ENCODE data around the gene TSPAN10. TPM values are rescaled to one million over a fixed set of nuclear protein-coding genes. Genes with fewer than 3 reads are reported as not detected.
A peak's percentile ranks its signal among the peaks of the same experiment; 100 is the strongest.

The TSPAN10 gene
- total RNA-seq, 5 donors from 2014 or later (not counting 1 experiment from before 2014, with no cell fraction given), result 0.58 to 1.5 (median 0.66) TPM

GRCh38 chr17:81631482-81631881, 5.5 kb upstream of the TSPAN10 start:
- Mint-ChIP-seq H3K36me3 (peaks cover 14% of the 10 kb centered on the region), H3K27me3 (no peaks in the 10 kb centered on the region), H3K9me3 (no peaks in the 10 kb centered on the region), H3K4me3 (no peak overlapping the region), H3K4me1 (peaks cover 14 to 28% (median 28%) of the 10 kb centered on the region in 3 donors), H3K27ac (no peak overlapping the region)
- CTCF ChIA-PET, result no interaction called here
- peaks cover 4 to 27% of the 10 kb centered on the region in 2 donors for H3K36me3 ChIP-seq (ENCODE audit: control insufficient read depth in 2 of 2, extremely low read depth in 1 of 2, insufficient read depth in 1 of 2, low read length in 1 of 2)
- no peaks in the 10 kb centered on the region for H3K27me3 ChIP-seq (replicated peaks in 1 of 2; ENCODE audit: control insufficient read depth in 2 of 2, extremely low read depth in 1 of 2, insufficient read depth in 2 of 2, low read length in 1 of 2)
- ATAC-seq (replicated peaks in 1 of 4) (no peak), DNase-seq (no peak)
- H3K27ac ChIP-seq (ENCODE audit: low read length), result no peak overlapping the region
- H3K4me3 ChIP-seq (ENCODE audit: control insufficient read depth in 1 of 2, extremely low read depth in 1 of 2, low read length in 1 of 2), result no peak overlapping the region
- WGBS (ENCODE audit: insufficient coverage), result 98% methylated on average over 5 of the region's 7 CpGs
- no peaks in the 10 kb centered on the region for H3K9me3 ChIP-seq
- peaks cover 8 to 25% of the 10 kb centered on the region in 2 experiments for H3K4me1 ChIP-seq (ENCODE audit: control insufficient read depth in 1 of 2, extremely low read depth in 1 of 2, insufficient read depth in 2 of 2, low read length in 2 of 2)
- POLR2A ChIA-PET, result interaction anchor here in 1 of 2 donors (0.5 kb wide), 1 partner anchor 16 kb away, joined by 10 read pairs; no protein-coding TSS in a partner anchor

- CTCF ChIA-PET, result no interaction called here
- peak overlapping the region; percentile 85 to 94 (median 94) for H3K4me3 Mint-ChIP-seq
- no peak overlapping the region for H3K4me3 ChIP-seq (ENCODE audit: control insufficient read depth in 1 of 2, extremely low read depth in 1 of 2, low read length in 1 of 2)
Measured at GRCh38 chr17:81635431-81635830, 1.6 kb upstream of the TSPAN10 start.

GRCh38 chr17:81635973-81636504, 957 bp upstream of the TSPAN10 start:
- H3K4me3 ChIP-seq (ENCODE audit: control insufficient read depth in 1 of 2, extremely low read depth in 1 of 2, low read length in 1 of 2), result peak overlapping the region; percentile 87 to 92
- ATAC-seq (replicated peaks in 1 of 4), result no peak
- ChIA-PET CTCF (no interaction called here), POLR2A (no interaction called here)
- H3K27ac ChIP-seq (ENCODE audit: low read length), result peak overlapping the region; percentile 39
- peaks cover 10 to 30% of the 10 kb centered on the region in 2 experiments for H3K4me1 ChIP-seq (ENCODE audit: control insufficient read depth in 1 of 2, extremely low read depth in 1 of 2, insufficient read depth in 2 of 2, low read length in 2 of 2)
- Mint-ChIP-seq H3K4me1 (peaks cover 12 to 35% (median 33%) of the 10 kb centered on the region in 3 donors), H3K27me3 (no peaks in the 10 kb centered on the region), H3K4me3 (peak overlapping the region; percentile 85 to 94 (median 94)), H3K9me3 (no peaks in the 10 kb centered on the region), H3K27ac (peak overlapping the region; percentile 88), H3K36me3 (peaks cover 3% of the 10 kb centered on the region)
- peaks cover 0 to 3% of the 10 kb centered on the region in 2 donors for H3K36me3 ChIP-seq (ENCODE audit: control insufficient read depth in 2 of 2, extremely low read depth in 1 of 2, insufficient read depth in 1 of 2, low read length in 1 of 2)
- H3K9me3 ChIP-seq, result no peaks in the 10 kb centered on the region
- WGBS (ENCODE audit: insufficient coverage), result 38% methylated on average over 8 of the region's 18 CpGs
- DNase-seq, result peak in 1 of 35 experiments; percentile 14
- H3K27me3 ChIP-seq (replicated peaks in 1 of 2; ENCODE audit: control insufficient read depth in 2 of 2, extremely low read depth in 1 of 2, insufficient read depth in 2 of 2, low read length in 1 of 2), result no peaks in the 10 kb centered on the region

More at GRCh38 chr17:81635431-81635830, 1.6 kb upstream of the TSPAN10 start:
- POLR2A ChIA-PET, result no interaction called here
- H3K36me3 Mint-ChIP-seq, result peaks cover 3% of the 10 kb centered on the region
- H3K27ac Mint-ChIP-seq, result peak overlapping the region in 1 of 2 donors; percentile 16
- Histone ChIP-seq H3K4me1 (ENCODE audit: control insufficient read depth in 1 of 2, extremely low read depth in 1 of 2, insufficient read depth in 2 of 2, low read length in 2 of 2) (peaks cover 10 to 30% of the 10 kb centered on the region in 2 experiments), H3K36me3 (ENCODE audit: control insufficient read depth in 2 of 2, extremely low read depth in 1 of 2, insufficient read depth in 1 of 2, low read length in 1 of 2) (peaks cover 0 to 6% of the 10 kb centered on the region in 2 donors), H3K9me3 (no peaks in the 10 kb centered on the region), H3K27ac (ENCODE audit: low read length) (no peak overlapping the region), H3K27me3 (replicated peaks in 1 of 2; ENCODE audit: control insufficient read depth in 2 of 2, extremely low read depth in 1 of 2, insufficient read depth in 2 of 2, low read length in 1 of 2) (no peaks in the 10 kb centered on the region)
- H3K27me3 Mint-ChIP-seq, result no peaks in the 10 kb centered on the region
- peaks cover 12 to 35% (median 33%) of the 10 kb centered on the region in 3 donors for H3K4me1 Mint-ChIP-seq
- ATAC-seq (replicated peaks in 1 of 4), result no peak
- 87% methylated on average over 2 of the region's 5 CpGs for WGBS (ENCODE audit: insufficient coverage)
- no peaks in the 10 kb centered on the region for H3K9me3 Mint-ChIP-seq
- DNase-seq, result no peak

- Histone ChIP-seq H3K27me3 (replicated peaks in 1 of 2; ENCODE audit: control insufficient read depth in 2 of 2, extremely low read depth in 1 of 2, insufficient read depth in 2 of 2, low read length in 1 of 2) (peaks cover 0 to 3% of the 10 kb centered on the region in 2 experiments), H3K4me1 (ENCODE audit: control insufficient read depth in 1 of 2, extremely low read depth in 1 of 2, insufficient read depth in 2 of 2, low read length in 2 of 2) (peaks cover 10 to 27% of the 10 kb centered on the region in 2 experiments), H3K27ac (ENCODE audit: low read length) (no peak overlapping the region), H3K36me3 (ENCODE audit: control insufficient read depth in 2 of 2, extremely low read depth in 1 of 2, insufficient read depth in 1 of 2, low read length in 1 of 2) (no peaks in the 10 kb centered on the region), H3K4me3 (ENCODE audit: control insufficient read depth in 1 of 2, extremely low read depth in 1 of 2, low read length in 1 of 2) (no peak overlapping the region), H3K9me3 (no peaks in the 10 kb centered on the region)
- no peak for DNase-seq
- peaks cover 12 to 26% (median 23%) of the 10 kb centered on the region in 3 donors for H3K4me1 Mint-ChIP-seq
- CTCF ChIA-PET, result no interaction called here
- WGBS (ENCODE audit: insufficient coverage), result 91% methylated on average over 1 of the region's 4 CpGs
- no peak overlapping the region for H3K27ac Mint-ChIP-seq
- ATAC-seq (replicated peaks in 1 of 4), result no peak
- H3K4me3 Mint-ChIP-seq, result peak overlapping the region in 1 of 3 donors; percentile 17
- no peaks in the 10 kb centered on the region for H3K9me3 Mint-ChIP-seq
- POLR2A ChIA-PET, result no interaction called here
- H3K27me3 Mint-ChIP-seq, result no peaks in the 10 kb centered on the region
- no peaks in the 10 kb centered on the region for H3K36me3 Mint-ChIP-seq
Measured at GRCh38 chr17:81638683-81639082, 1.7 kb downstream of the TSPAN10 start.

- Histone ChIP-seq H3K4me3 (ENCODE audit: control insufficient read depth in 1 of 2, extremely low read depth in 1 of 2, low read length in 1 of 2) (no peak overlapping the region), H3K9me3 (no peaks in the 10 kb centered on the region), H3K27ac (ENCODE audit: low read length) (no peak overlapping the region), H3K27me3 (replicated peaks in 1 of 2; ENCODE audit: control insufficient read depth in 2 of 2, extremely low read depth in 1 of 2, insufficient read depth in 2 of 2, low read length in 1 of 2) (peaks cover 0 to 5% of the 10 kb centered on the region in 2 experiments), H3K4me1 (ENCODE audit: control insufficient read depth in 1 of 2, extremely low read depth in 1 of 2, insufficient read depth in 2 of 2, low read length in 2 of 2) (peaks cover 8 to 19% of the 10 kb centered on the region in 2 experiments), H3K36me3 (ENCODE audit: control insufficient read depth in 2 of 2, extremely low read depth in 1 of 2, insufficient read depth in 1 of 2, low read length in 1 of 2) (no peaks in the 10 kb centered on the region)
- POLR2A ChIA-PET, result interaction anchor here in 1 of 2 donors (0.6 kb wide), 1 partner anchor 23 kb away, joined by 3 read pairs; no protein-coding TSS in a partner anchor
- H3K4me1 Mint-ChIP-seq, result peaks cover 12 to 18% (median 16%) of the 10 kb centered on the region in 3 donors
- no CpG with 5 or more reads among the region's 9 CpGs for WGBS (ENCODE audit: insufficient coverage)
- ATAC-seq (replicated peaks in 1 of 4) (no peak), DNase-seq (no peak)
- no peaks in the 10 kb centered on the region for H3K9me3 Mint-ChIP-seq
- no peaks in the 10 kb centered on the region for H3K36me3 Mint-ChIP-seq
- H3K27me3 Mint-ChIP-seq, result no peaks in the 10 kb centered on the region
- H3K4me3 Mint-ChIP-seq, result no peak overlapping the region
- CTCF ChIA-PET, result interaction anchor here in 1 of 2 donors (0.5 kb wide), 1 partner anchor 682 kb away, joined by 4 read pairs; no protein-coding TSS in a partner anchor
- no peak overlapping the region for H3K27ac Mint-ChIP-seq
Measured at GRCh38 chr17:81640011-81640410, 3.0 kb downstream of the TSPAN10 start.

GRCh38 chr17:81641825-81642489, 5.0 kb downstream of the TSPAN10 start:
- Mint-ChIP-seq H3K4me1 (peaks cover 0 to 7% (median 5%) of the 10 kb centered on the region in 3 donors), H3K36me3 (no peaks in the 10 kb centered on the region), H3K27ac (no peak overlapping the region), H3K27me3 (no peaks in the 10 kb centered on the region), H3K9me3 (no peaks in the 10 kb centered on the region), H3K4me3 (no peak overlapping the region)
- ChIA-PET CTCF (no interaction called here), POLR2A (no interaction called here)
- DNase-seq (no peak), ATAC-seq (replicated peaks in 1 of 4) (no peak)
- peaks cover 0 to 8% of the 10 kb centered on the region in 2 experiments for H3K27me3 ChIP-seq (replicated peaks in 1 of 2; ENCODE audit: control insufficient read depth in 2 of 2, extremely low read depth in 1 of 2, insufficient read depth in 2 of 2, low read length in 1 of 2)
- no peaks in the 10 kb centered on the region for H3K36me3 ChIP-seq (ENCODE audit: control insufficient read depth in 2 of 2, extremely low read depth in 1 of 2, insufficient read depth in 1 of 2, low read length in 1 of 2)
- H3K27ac ChIP-seq (ENCODE audit: low read length), result no peak overlapping the region
- 85% methylated on average over 8 of the region's 17 CpGs for WGBS (ENCODE audit: insufficient coverage)
- H3K4me3 ChIP-seq (ENCODE audit: control insufficient read depth in 1 of 2, extremely low read depth in 1 of 2, low read length in 1 of 2), result no peak overlapping the region
- H3K4me1 ChIP-seq (ENCODE audit: control insufficient read depth in 1 of 2, extremely low read depth in 1 of 2, insufficient read depth in 2 of 2, low read length in 2 of 2), result peaks cover 2 to 4% of the 10 kb centered on the region in 2 experiments
- no peaks in the 10 kb centered on the region for H3K9me3 ChIP-seq
